ENCODE data around the gene FTO.
"Not testable (repeated sequence)": the region's sequence is repeated elsewhere in the genome, so short reads cannot be mapped to it uniquely, and the experiment has no call there.

FTO gene

DNA sequence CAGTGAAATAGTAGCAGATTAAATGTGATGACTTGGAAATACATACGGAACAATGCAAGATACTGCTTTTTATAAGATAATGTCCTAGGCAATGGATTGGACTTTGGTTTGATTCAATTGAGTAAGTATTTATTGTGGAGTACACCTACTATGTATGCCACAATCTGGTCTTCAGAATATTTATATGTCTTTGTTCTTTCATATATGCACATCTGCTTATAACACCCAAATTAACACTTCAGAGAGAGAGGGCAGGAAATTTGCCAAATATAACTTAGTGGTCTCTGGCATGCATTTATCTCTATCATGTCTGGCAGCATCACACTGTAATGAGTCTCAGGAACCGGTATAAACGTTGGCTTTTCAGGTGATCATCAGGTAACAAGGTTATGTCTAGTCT is 17.2 kb upstream of the FTO start:
- TF ChIP-seq, protein P1, sequence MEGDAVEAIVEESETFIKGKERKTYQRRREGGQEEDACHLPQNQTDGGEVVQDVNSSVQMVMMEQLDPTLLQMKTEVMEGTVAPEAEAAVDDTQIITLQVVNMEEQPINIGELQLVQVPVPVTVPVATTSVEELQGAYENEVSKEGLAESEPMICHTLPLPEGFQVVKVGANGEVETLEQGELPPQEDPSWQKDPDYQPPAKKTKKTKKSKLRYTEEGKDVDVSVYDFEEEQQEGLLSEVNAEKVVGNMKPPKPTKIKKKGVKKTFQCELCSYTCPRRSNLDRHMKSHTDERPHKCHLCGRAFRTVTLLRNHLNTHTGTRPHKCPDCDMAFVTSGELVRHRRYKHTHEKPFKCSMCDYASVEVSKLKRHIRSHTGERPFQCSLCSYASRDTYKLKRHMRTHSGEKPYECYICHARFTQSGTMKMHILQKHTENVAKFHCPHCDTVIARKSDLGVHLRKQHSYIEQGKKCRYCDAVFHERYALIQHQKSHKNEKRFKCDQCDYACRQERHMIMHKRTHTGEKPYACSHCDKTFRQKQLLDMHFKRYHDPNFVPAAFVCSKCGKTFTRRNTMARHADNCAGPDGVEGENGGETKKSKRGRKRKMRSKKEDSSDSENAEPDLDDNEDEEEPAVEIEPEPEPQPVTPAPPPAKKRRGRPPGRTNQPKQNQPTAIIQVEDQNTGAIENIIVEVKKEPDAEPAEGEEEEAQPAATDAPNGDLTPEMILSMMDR (conservative IDR thresholded peaks at IDR 0.05; ENCODE audit: low read depth), result no peak
- DNase-seq (ENCODE audit: low spot score), result no peak
- POLR2A ChIA-PET (ENCODE audit: low non-redundant PET), result no interaction called here
- H3K27ac ChIP-seq, result no peak overlapping the region
- CTCF ChIA-PET, result interaction anchor here (0.8 kb wide), 1 partner anchor 21 kb away, joined by 3 read pairs; no protein-coding TSS in a partner anchor

DNA sequence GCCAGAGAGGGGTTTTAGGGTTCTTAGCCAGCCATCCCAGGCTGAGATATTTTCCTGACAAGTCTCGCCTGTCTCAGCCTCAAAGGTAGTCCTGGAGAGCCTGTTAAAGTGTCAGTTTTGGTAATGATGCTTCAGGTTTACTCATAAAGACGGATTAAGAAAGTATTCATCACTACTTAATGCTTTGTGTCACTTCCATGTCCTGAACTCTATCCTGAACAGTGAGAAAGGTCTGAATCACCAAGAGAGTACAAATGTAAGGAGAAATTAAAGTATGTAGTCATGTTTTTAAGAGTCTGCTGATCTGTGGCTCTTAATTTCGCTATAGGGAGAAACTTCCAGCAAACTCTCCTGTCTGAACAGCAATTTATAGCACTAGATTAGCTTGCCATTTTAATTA is 14.3 kb upstream of the FTO start:
- CTCF ChIA-PET, result no interaction called here
- TF ChIP-seq, protein P1 (conservative IDR thresholded peaks at IDR 0.05; ENCODE audit: low read depth), result no peak
- POLR2A ChIA-PET (ENCODE audit: low non-redundant PET), result no interaction called here
- peak; percentile 8 for DNase-seq (ENCODE audit: low spot score)
- H3K27ac ChIP-seq, result no peak overlapping the region

DNA sequence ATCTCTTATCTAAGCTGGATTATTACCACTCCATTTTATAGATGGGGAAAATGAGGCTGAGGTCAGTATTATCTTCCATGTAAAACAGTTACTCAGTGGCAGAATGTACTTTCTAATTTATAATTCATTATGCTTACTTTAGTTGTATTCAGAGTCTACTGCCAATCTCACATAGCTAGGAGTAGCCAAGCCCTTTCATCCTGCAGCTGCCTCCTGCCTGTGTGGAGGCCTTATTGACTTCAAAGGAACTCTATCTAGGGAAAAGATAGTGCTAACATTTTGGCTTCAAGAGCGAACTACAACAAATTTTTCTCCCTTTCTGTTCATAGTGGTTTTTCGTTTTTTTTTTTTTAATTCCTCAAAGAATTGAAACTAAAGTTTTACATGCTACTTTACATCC is 13.2 kb upstream of the FTO start:
- DNase-seq (ENCODE audit: low spot score), result no peak
- TF ChIP-seq, protein P1 (conservative IDR thresholded peaks at IDR 0.05; ENCODE audit: low read depth), result no peak
- POLR2A ChIA-PET (ENCODE audit: low non-redundant PET), result no interaction called here
- no peak overlapping the region for H3K27ac ChIP-seq
- CTCF ChIA-PET, result interaction anchor here (0.6 kb wide), 1 partner anchor 95 kb away, joined by 3 read pairs; no protein-coding TSS in a partner anchor

DNA sequence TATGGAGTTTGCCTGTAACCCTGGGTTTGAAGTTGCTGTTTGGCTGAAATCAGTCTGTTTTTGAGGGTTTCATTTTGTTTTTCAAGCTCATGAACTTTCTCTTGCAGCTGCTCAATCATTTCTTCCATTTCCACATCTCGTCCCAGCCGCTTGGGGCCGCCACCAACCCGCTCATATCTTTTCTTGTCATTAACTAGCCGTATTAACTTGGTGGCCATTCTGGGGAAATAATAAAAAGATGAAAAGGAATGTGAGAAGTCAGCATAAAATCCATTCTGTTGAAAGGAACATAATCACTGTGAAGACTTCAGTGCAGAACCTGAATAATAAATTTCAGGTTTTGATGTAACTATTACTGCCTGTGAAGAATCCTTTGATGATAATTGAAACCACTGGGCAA is 11.8 kb upstream of the FTO start:
- TF ChIP-seq, protein P1 (conservative IDR thresholded peaks at IDR 0.05; ENCODE audit: low read depth), result peak; percentile 46
- POLR2A ChIA-PET (ENCODE audit: low non-redundant PET), result no interaction called here
- CTCF ChIA-PET, result no interaction called here

DNA sequence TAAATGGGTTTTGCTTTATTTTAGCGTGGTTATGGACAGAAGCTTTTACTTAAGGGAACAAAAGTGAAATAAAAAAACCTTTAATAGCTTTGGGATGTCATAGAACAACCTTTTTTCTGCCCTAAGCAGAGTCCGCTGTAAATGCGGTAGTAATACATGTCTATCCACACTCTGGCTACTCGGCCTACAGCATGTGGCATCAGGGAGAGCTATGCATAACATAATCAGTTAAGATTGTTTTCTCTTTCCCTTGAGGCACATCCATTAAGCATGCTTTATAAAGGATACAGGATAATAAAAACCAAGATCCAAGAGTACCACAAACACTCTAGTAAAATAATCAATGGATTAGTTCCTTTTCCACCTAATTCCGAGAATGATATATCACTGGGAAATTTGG is 10.6 kb upstream of the FTO start:
- ChIA-PET POLR2A (ENCODE audit: low non-redundant PET) (no interaction called here), CTCF (no interaction called here)
- TF ChIP-seq, protein P1 (conservative IDR thresholded peaks at IDR 0.05; ENCODE audit: low read depth), result no peak
- no peak for DNase-seq (ENCODE audit: low spot score)
- no peak overlapping the region for H3K27ac ChIP-seq

More for the DNA sequence above, 11.8 kb upstream of the FTO start:
- H3K27ac ChIP-seq, result no peak overlapping the region
- no peak for DNase-seq (ENCODE audit: low spot score)

DNA sequence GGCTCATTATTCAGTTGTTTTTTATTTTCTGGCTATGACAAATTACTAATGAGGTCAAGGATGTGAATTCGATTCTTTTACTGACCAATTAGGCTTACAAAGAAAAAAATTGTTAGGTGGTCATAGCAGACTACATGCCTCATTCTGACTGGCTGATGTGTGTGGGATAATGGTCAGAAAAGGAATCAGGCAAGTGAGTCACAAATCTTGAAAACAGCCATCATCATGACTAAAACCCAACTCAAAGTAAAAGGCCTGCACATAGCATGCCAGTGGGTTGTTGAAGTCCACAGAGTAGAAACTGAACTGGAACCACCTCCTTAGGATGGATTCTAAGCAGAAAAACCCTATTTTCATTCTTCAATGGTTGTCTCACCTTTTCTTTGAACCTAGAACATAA is 8.9 kb upstream of the FTO start:
- ChIA-PET CTCF (no interaction called here), POLR2A (ENCODE audit: low non-redundant PET) (no interaction called here)
- H3K27ac ChIP-seq, result no peak overlapping the region
- TF ChIP-seq, protein P1 (conservative IDR thresholded peaks at IDR 0.05; ENCODE audit: low read depth), result no peak
- DNase-seq (ENCODE audit: low spot score), result no peak

DNA sequence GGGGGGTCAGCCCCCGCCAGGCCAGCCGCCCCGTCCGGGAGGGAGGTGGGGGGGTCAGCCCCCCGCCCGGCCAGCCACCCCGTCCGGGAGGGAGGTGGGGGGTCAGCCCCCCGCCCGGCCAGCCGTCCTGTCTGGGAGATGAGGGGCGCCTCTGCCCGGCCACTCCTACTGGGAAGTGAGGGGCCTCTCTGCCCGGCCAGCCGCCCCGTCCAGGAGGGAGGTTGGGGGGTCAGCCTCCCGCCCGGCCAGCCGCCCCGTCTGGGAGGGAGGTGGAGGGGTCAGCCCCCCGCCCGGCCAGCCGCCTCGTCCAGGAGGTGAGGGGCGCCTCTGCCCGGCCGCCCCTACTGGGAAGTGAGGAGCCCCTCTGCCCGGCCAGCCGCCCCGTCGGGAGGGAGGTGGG is 5.7 kb upstream of the FTO start:
- DNase-seq (ENCODE audit: low spot score); POLR2A ChIA-PET (ENCODE audit: low non-redundant PET); CTCF ChIA-PET; H3K27ac ChIP-seq: not testable (repeated sequence)

Measured in RWPE1 (cell line).